AG08396 (cell line): ENCODE measurements around the gene NUAK2.

Experiments used
- DNase-seq: peaks from one replicate; pipeline ENCODE4 v3.0.0; 2012; ENCODE audit warnings: low spot score, mixed read lengths

Gene NUAK2

GRCh38 chr1:205272536-205272935 lies 49.0 kb downstream of the NUAK2 start:
- no peak for DNase-seq

- no peak for DNase-seq
Measured at GRCh38 chr1:205271745-205272144, 49.8 kb downstream of the NUAK2 start.

DNA sequence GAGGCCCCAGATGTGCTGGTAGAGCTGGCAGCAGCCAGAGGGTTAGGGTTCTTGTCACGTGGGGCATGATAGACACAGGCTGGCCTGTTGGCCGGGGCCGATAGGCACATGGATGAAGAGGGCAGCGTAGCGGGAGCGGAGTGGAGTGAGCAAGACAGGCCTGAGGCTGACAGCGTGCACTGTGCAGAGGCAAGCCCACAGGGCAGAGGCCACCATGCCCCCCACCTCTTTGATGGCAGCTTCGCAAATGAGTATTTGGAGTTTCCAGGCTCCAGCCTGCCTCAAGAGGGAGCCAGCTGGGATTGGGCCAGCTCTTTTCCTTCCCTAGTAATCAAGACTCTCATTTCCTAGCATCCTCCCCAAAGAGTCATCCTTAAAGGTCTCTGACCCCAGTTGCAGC lies 50.3 kb downstream of the NUAK2 start:
- peak; percentile 64 for DNase-seq

GRCh38 chr1:205270764-205271163 lies 50.8 kb downstream of the NUAK2 start:
- peak; percentile 71 for DNase-seq

- DNase-seq: no peak
Measured at GRCh38 chr1:205270271-205270670, 51.3 kb downstream of the NUAK2 start.

DNA sequence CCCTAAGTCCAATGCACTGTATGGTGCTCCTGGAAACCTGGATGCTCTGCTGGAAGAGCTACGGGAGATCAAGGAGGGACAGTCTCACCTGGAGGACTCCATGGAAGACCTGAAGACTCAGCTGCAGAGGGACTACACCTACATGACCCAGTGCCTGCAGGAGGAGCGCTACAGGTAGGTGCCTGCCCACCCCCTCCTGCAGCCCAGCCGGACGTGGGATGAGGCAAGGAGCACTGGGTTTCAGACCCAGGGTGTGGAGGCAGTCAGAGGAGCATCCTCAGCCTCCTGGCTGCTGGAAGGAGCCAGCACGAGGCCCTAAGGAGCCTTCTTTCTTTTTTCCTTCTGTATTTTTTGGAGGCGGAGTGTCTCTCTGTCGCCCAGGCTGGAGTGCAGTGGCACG lies 51.8 kb downstream of the NUAK2 start:
- no peak for DNase-seq

DNA sequence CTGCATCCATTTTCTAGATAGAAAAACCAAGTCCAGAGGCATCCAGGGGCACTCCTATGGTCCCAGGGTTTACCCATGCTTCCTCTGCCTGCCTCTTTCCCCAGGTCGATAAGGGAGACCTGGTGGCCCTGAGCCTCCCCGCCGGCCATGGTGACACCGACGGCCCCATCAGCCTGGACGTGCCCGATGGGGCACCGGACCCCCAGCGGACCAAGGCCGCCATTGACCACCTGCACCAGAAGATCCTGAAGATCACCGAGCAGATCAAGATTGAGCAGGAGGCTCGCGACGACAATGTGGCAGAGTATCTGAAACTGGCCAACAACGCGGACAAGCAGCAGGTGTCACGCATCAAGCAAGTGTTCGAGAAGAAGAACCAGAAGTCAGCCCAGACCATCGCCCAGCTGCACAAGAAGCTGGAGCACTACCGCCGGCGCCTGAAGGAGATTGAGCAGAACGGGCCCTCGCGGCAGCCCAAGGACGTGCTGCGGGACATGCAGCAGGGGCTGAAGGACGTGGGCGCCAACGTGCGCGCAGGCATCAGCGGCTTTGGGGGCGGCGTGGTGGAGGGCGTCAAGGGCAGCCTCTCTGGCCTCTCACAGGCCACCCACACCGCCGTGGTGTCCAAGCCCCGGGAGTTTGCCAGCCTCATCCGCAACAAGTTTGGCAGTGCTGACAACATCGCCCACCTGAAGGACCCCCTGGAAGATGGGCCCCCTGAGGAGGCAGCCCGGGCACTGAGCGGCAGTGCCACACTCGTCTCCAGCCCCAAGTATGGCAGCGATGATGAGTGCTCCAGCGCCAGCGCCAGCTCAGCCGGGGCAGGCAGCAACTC lies 52.5 kb downstream of the NUAK2 start:
- DNase-seq: no peak

GRCh38 chr1:205267306-205267902 lies 54.1 kb downstream of the NUAK2 start:
- DNase-seq: no peak

- DNase-seq: no peak
Measured at GRCh38 chr1:205266611-205267305, 54.8 kb downstream of the NUAK2 start.

- DNase-seq: no peak
Measured at GRCh38 chr1:205263580-205264190, 57.9 kb downstream of the NUAK2 start.

GRCh38 chr1:205262731-205263171 lies 58.8 kb downstream of the NUAK2 start:
- DNase-seq: no peak

DNA sequence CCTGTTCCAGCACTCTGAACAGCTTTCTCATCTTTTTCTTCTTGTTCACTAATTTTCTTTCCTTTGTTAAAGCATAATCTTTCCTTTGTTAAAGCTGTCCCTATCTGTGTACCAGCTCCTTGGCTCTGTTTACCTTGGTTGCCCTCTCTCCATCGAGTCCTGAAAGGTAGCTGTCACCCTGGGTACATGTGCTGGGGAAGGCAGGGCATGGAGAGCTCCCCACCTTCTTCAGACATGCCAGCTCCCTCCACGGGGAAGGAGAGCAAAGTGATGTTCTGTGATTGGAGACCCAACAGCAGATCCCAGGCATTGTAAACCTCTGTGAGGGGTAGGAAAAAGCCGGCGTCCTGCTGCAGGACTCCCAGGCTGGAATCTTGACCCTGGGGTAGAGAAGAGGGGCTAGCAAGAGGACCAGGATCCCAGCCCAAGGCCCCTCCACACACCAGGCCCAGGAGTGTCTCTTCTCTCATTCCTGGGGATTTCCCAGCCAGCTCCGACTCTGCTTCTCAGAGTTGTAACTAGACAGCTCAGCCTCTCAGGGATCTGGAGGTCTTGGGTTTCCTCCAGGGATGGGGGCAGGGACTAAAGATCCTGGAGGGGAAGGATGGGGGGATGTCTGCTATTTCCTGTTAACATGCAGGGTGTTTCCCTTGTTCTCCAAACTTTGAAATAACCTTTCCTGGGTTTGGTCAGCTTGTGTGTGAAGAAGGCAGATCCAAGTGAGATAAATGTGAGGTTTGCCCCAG lies 59.4 kb downstream of the NUAK2 start:
- peak; percentile 43 for DNase-seq

DNA sequence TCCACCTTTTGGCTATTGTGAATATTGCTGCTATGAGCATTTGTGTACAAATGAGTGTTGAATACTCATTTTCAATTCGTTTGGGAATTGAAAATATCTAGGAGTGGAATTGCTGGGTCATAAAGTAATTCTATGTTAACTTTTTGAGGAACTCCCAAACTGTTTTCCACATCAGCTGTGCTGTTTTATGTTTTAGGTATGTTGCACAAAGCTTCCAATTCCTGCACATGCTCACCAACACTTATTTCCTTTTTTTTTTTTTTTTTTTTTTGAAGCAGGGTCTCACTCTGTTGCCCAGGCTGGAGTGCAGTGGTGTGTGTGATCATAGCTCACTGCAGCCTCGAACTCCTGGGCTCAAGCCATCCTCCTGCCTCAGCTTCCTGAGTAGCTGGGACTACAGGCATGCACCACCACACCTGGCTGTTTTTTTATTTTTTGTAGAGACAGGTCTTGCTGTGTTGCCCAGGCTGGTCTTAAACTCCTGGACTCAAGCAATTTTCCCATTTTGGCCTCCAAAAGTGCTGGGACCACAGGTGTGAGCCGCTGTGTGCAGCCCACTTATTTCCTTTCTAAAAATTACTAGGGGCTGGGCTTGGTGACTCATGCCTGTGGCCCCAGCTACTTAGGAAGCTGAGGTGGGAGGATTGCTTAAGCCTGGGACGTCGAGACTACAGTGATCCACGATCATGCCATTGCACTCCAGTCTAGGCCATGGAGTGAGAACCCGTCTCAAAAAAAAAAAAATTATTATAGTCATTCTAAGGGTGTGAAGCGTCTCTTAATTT lies 60.4 kb downstream of the NUAK2 start:
- DNase-seq: no peak

DNA sequence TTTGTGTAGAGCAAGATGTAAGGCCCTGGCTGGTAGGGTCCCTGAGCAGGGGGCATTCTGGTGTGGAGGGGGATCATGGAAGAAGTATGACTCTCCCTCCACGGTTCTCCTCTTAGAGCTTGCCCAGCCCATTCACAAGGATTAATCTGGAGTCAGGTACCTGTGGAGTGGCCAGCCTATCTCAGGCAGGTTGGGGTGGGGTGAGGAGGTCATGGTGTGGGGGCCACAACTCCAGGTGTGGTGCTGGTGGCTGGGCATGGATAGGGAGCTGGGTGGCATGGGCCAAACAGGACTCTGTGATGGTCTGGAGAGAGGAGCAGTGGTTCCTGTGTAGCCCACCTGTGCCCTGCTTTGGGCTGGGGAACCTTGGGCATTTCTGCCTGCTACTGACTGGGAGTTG lies 61.5 kb downstream of the NUAK2 start:
- DNase-seq: no peak

GRCh38 chr1:205259324-205259832 lies 62.2 kb downstream of the NUAK2 start:
- DNase-seq: no peak

GRCh38 chr1:205258719-205259118 lies 62.8 kb downstream of the NUAK2 start:
- peak; percentile 45 for DNase-seq

GRCh38 chr1:205258261-205258691 lies 63.3 kb downstream of the NUAK2 start:
- no peak for DNase-seq

- DNase-seq: no peak
Measured at GRCh38 chr1:205257735-205258134, 63.8 kb downstream of the NUAK2 start.

DNA sequence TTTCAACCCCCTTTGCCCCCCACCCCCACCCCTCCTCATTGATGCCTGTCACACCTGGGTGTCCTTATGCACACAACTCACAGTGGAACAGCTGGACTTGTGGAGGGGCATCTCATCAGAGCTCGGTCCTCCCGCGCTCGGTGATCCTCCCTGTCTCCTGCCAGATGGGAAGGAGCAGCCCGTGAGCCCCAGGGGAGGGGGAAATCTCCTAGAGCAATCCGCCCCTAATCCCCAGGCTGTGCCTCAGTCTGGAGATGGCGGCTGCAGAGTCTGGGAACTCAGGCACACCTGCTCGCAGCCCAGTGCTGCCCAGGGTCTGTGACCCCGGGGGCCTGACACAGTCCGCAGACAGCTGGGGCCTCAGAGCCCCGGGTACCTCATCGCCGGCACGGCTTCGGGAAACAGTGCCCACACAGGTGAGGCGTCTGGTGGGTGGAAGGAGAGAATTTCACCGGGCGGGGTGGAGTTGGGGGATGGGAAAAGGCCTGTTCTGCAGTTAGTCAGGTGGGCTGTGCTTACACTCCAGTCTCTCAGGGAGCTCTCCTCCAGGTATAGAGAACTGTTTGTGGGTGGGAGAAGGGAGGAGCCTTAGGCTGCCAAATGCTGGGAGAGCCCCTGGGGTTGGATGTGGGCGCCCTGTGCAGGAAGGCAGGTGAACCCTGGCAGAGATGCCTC lies 64.5 kb downstream of the NUAK2 start:
- no peak for DNase-seq
